RPMI7951 (cell line): ENCODE measurements around the gene NKD2. TPM values are rescaled to one million over a fixed set of nuclear protein-coding genes. Genes with fewer than 3 reads are reported as not detected.
A peak's percentile ranks its signal among the peaks of the same experiment; 100 is the strongest.

ENCODE experiments used
- DNase-seq: peaks from one replicate; pipeline ENCODE4 v3.0.0-alpha.2; 2012; ENCODE audit warnings: low read depth
- total RNA-seq: library from RNA; depleted of rRNA; stranded (reverse); fragments of >200 nt; shearing (Covaris generic); gene quantifications from 2 replicates; pipeline ENCODE4 v1.2.3, GENCODE V29; 2014

The NKD2 gene
- total RNA-seq, 1 experiment from 2014 or later = 24.6 TPM

- no peak for DNase-seq
Observed at GRCh38 chr5:978693-979092, 29.9 kb upstream of the NKD2 start.

DNA sequence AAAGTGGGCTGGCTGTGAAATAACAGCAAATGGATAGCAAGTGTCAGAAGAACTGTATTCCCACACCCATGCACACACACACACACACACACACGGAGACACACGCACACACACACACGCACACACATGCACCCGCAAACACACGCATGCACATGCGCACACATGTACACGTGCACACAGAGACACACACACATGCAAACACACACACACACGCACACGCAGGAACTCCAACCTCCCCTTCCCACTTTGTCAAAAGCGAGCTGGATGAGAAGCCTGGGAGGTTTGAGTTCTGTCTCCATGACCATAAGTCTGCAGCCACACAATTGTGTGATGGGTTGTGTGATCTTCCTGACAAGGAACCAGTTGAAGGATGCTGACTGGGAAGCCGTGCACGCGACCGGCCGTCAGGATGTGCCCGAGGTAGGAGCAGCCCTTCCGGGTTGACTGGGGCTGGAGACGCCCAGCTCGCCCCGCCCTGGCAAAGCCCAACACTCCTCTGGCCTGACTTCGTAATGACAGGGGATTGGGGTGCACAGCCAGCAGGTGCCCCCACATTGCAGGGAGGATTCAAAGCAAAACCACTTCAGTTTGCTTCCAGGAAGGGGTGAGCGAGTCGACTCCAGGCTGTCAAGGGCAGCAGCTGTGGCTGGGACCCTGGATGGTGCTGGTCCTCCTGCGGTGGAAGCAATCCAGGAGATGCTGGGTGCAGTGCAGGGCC is 29.3 kb upstream of the NKD2 start:
- no peak for DNase-seq

- peak; percentile 93 for DNase-seq
Observed at GRCh38 chr5:980001-980588, 28.5 kb upstream of the NKD2 start.

GRCh38 chr5:980966-981365 is 27.6 kb upstream of the NKD2 start:
- DNase-seq = peak; percentile 90

GRCh38 chr5:981456-981855 is 27.1 kb upstream of the NKD2 start:
- peak; percentile 65 for DNase-seq

DNA sequence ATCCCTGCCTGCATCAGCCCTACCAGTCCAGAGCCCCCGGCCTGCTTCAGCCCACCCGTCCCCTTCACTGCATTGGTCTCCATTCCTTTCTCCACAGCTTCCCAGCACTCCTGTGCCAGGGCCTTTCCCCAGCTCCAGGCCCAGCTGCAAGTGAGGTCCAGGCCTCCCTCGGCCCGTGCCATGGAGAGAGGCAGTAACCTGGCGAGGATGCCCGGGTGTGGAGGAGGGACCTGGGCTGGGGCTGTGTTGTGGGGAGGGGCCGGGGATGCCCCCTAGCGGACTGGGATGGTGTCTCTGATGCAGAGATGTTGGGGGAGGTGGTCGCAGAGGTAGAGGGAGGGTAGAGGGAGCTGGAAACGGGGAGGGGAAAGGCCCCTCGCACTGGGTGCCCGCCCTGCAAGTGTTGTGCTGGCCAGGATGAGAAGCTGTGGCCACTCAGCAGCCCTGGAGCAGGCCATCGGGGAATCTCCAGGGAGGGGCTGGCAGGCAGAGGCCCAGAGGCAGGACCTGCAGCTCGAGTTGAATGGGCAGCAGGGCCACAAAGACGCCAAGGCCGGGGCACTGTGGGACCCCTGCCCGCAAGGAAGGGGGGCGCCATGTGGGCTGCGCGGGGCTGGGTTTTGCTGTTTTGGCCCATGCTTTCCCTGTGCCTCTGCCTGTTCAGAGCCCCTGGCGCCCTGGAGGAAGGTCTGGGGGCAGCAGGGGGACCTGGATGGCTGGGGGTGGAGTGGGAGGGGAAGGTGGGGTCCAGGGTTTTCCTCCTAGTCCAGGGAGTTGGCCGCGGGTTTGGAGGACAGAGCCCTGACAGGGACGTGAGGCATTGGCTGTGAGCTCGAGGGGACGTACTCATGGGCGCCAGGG is 26.0 kb upstream of the NKD2 start:
- no peak for DNase-seq

DNA sequence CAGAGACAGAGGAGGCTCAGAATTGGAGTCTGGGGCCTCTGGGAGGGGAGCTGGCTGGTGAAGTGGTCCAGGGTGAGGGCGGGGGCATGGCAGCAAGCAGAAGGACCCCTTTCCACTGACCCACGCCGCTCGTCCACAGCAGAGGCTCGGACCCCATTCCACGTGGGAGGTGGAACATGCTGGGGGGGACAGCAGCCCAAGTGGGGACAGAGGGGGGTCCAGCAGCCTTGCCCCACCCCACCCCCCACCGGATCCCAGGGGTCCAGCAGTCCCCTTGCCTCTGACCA is 25.4 kb upstream of the NKD2 start:
- DNase-seq = no peak

DNA sequence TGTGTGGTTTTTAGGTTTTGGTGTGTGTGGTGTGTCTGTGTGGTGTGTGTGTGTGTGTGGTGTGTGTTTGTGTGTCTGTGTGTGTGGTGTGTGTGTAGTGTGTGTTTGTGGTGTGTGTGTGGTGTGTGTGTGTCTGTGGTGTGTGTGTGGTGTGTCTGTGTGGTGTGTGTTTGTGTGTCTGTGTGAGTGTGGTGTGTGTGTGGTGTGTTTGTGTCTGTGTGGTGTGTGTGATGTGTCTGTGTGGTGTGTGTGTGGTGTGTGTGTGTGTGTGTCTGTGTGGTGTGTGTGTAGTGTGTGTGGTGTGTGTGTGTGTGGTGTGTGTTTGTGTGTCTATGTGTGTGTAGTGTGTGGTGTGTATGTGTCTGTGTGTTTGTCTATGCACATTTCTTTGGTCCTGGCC is 25.0 kb upstream of the NKD2 start:
- DNase-seq = no peak

DNA sequence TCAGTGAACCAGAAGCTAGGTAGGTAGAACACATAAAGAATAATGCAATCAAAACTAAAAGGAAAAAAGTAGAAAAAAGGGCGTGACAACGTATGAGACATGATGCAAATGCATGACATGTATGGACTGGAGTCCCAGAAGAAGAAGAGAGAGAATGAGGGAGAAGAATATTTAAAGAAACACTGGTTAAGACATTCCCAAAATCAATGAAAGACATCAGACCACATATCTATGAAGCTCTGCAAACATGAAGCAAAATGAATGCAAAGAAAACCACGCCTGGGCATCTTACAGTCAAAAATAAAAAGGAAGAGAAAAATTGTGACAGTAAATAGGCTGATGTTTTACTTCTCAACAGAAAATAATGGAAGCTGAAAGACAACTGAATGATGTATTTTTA is 23.8 kb upstream of the NKD2 start:
- no peak for DNase-seq

DNA sequence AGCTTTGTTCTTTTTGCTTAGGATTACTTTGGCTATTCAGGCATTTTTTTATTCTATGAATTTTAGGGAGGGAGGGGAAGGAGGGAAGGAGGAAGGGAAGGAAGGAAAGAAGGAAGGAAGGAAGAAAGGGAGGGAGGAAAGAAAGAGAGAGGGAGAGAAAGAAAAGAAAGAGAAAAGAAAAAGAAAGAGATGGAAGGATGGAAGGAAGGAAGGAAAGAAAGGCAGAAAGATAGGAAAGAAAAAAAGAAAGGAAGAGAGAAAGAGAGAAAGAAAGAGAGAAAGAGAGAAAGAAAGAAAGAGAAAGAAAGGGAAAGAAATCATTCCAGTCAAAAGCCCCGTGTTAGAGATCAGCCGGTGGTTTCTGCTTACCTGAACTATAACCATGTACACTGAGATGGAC is 20.8 kb upstream of the NKD2 start:
- DNase-seq = no peak

GRCh38 chr5:988322-988721 is 20.3 kb upstream of the NKD2 start:
- DNase-seq = no peak

DNA sequence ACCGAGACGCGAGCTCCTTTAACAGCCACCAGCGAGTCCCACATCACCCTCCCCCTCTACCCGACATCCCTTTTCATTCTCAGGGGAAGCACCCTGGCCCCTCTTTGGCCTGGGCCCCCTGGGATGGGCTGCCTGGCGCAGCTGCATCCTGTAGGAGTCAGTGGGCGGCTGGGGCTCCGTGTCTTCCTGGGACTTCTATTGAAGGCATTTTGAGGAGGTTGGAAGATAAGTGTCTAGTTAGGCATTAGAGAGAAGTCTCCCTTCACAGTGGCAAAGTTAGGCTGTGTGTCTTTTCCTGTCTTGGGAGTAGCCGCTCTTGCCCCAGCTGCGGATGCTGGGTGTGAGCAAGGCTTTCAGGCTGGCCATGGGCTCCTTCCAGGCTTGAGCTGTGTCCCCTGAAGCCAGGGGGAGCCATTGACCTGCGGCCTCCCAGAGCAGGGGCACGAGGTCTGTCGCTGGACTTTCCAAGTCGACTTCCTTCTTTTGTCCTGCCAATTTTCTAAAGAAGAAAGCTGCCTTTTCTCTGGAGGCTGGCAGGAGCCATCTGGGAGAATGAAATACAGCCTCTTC is 18.6 kb upstream of the NKD2 start:
- no peak for DNase-seq

- DNase-seq = no peak
Observed at GRCh38 chr5:991472-992267, 16.9 kb upstream of the NKD2 start.

DNA sequence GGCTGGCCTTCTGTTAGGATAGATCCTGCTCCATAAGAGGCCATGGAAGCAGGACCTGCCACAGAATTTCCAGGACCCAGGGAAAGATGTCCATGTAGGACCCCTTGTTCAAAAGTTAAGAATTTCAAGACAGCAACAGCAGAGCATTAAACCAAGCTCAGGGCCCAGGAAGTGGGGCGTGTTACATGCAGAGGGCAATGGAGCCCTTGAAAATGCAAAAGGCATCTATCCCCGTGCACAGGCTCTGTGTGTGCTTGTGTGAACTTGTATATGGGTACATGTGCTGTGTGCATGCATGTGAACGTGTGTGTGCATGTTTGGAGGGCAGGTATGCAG is 14.4 kb upstream of the NKD2 start:
- no peak for DNase-seq

GRCh38 chr5:994821-995220 is 13.8 kb upstream of the NKD2 start:
- DNase-seq = no peak

- DNase-seq = no peak
Observed at GRCh38 chr5:995318-995717, 13.3 kb upstream of the NKD2 start.

DNA sequence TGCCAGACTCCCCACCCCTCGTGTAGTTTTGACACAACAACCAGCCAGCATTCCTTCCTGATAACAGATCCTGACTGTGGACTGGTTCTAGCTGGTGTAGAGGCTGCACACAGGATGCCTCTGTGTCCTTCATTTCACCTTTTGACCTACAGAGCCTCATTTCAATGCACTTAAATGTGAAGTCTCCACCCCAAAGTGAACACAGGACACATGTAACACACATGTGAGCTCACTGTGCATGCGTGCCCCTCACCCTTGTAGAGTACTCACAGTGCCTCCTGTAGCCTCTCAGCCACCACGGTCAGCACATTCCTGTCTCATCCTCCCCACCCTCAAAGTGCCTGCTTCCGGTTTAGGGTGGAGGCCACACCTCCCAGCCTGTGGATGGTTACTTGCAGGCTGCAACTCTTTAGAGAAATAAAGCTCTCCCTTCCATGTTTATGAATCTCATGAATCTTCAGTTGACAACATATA is 11.6 kb upstream of the NKD2 start:
- DNase-seq = peak; percentile 45

- DNase-seq = no peak
Observed at GRCh38 chr5:997711-998110, 10.9 kb upstream of the NKD2 start.

GRCh38 chr5:998246-999031 is 10.2 kb upstream of the NKD2 start:
- DNase-seq = no peak

DNA sequence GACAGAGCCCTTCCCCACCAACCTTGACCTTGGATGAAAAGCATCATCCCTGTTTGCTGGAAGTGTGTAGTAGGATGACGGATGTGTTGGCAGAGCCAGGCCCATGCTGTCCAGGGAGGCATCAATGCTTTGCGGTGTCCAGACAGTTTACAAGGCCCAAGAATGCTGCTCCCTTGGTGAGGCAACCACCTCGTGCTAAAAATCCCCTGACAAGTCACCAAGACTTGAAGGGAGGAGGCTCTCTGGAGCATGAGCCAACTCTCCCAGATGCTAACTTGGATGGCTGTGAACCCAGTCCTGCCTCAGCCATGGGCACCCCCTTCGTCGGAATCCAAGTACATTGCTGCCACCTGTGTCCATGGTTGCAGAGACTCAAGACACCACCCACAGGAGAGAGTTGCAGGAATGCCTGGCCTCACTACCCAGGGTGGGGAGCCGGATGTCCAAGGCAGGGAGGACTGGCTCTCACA is 9.5 kb upstream of the NKD2 start:
- DNase-seq = no peak

GRCh38 chr5:999724-1000123 is 8.9 kb upstream of the NKD2 start:
- DNase-seq = no peak
